Body of pancreas (tissue), 4 donors: ENCODE measurements around the gene SERPINB1.
A peak's percentile ranks its signal among the peaks of the same experiment; 100 is the strongest.

Experiments used
- CTCF ChIP-seq, 7 experiments: fragments of 450-650 bp in 4 of 7; fragments of 200-600 bp in 3 of 7; sonication (generic) in 3 of 7; IDR thresholded peaks; one replicate each; pipeline ENCODE4 v1.5.1; 2016 to 2019; ENCODE audit warnings: antibody characterized with exemption in 7 of 7
- POLR2A ChIP-seq, 3 donors: fragments of 450-650 bp; IDR thresholded peaks; one replicate each; pipeline ENCODE4 v1.6.1; 2016; ENCODE audit warnings: antibody characterized with exemption in 3 of 3, mild to moderate bottlenecking in 2 of 3

- TF ChIP-seq POLR2A (IDR thresholded peaks at IDR 0.05), result peak in 2 of 3 donors; percentile 37 to 40
- no peak for TF ChIP-seq CTCF (IDR thresholded peaks at IDR 0.05)
Observed at GRCh38 chr6:2797564-2798031, 44.1 kb downstream of the SERPINB1 start.
